K562 (cell line): ENCODE measurements around the gene GALNT7. TPM values are rescaled to one million over a fixed set of nuclear protein-coding genes. Genes with fewer than 3 reads are reported as not detected.
A peak's percentile ranks its signal among the peaks of the same experiment; 100 is the strongest.

Experiments
- ADNP ChIP-seq: fragments of 200-800 bp; sonication (Bioruptor generic); IDR thresholded peaks from 2 replicates; pipeline ENCODE4 v1.6.1; 2016; ENCODE audit warnings: missing genetic modification characterization, missing compliant biosample characterization
- ARID2 ChIP-seq: fragments of 450-650 bp; IDR thresholded peaks from 2 replicates; pipeline ENCODE4 v1.6.1; 2017; ENCODE audit warnings: antibody characterized with exemption, mild to moderate bottlenecking
- ARID3A ChIP-seq: IDR thresholded peaks from 2 replicates; pipeline ENCODE4 v1.6.1; 2012; ENCODE audit warnings: low read depth, low read length, improper control_type of control experiment, borderline replicate concordance
- BCOR ChIP-seq: fragments of 450-650 bp; IDR thresholded peaks from 2 replicates; pipeline ENCODE4 v1.6.1; 2016
- FOXJ2 ChIP-seq: fragments of 200-800 bp; sonication (Bioruptor generic); IDR thresholded peaks from 2 replicates; pipeline ENCODE4 v1.6.1; 2016; ENCODE audit warnings: missing genetic modification characterization, missing compliant biosample characterization
- FOXJ3 ChIP-seq: sonication (generic); formaldehyde crosslinking; IDR thresholded peaks from 2 replicates; pipeline ENCODE4 v1.4.0; 2020; ENCODE audit warnings: mild to moderate bottlenecking, missing genetic modification reagents
- GATA2 ChIP-seq: sonication (generic); formaldehyde crosslinking; IDR thresholded peaks from 2 replicates; pipeline ENCODE4 v1.4.0; 2020; ENCODE audit warnings: mild to moderate bottlenecking, missing genetic modification reagents
- GTF2E2 ChIP-seq: fragments of 200-800 bp; sonication (Bioruptor generic); IDR thresholded peaks from 2 replicates; pipeline ENCODE4 v1.6.1; 2016; ENCODE audit warnings: missing genetic modification characterization, missing compliant biosample characterization
- HNRNPL ChIP-seq: fragments of 200-400 bp; formaldehyde crosslinking; IDR thresholded peaks from 2 replicates; pipeline ENCODE4 v1.6.1; 2017; ENCODE audit warnings: low read depth, mild to moderate bottlenecking, low read length
- IFI16 ChIP-seq: fragments of 250-450 bp; sonication (Bioruptor Pico); IDR thresholded peaks from 2 replicates; pipeline ENCODE4 v2.1.2; 2022; ENCODE audit warnings: mild to moderate bottlenecking, inconsistent platforms
- MAFG ChIP-seq: fragments of 450-650 bp; conservative IDR thresholded peaks from 2 replicates; pipeline ENCODE4 v1.6.1; 2016; ENCODE audit warnings: missing genetic modification characterization, missing compliant biosample characterization
- MAFK ChIP-seq: IDR thresholded peaks from 2 replicates; pipeline ENCODE4 v1.6.1; 2011; ENCODE audit warnings: low read length, improper control_type of control experiment
- MCM5 ChIP-seq: fragments of 450-650 bp; IDR thresholded peaks from 2 replicates; pipeline ENCODE4 v1.6.1; 2016; ENCODE audit warnings: low read depth
- PATZ1 ChIP-seq: fragments of 250-450 bp; sonication (Bioruptor Pico); IDR thresholded peaks from 2 replicates; pipeline ENCODE4 v1.5.0; 2020; ENCODE audit warnings: mild to moderate bottlenecking, borderline replicate concordance
- POLR2AphosphoS5 ChIP-seq: IDR thresholded peaks from 2 replicates; pipeline ENCODE4 v1.6.1; 2011; ENCODE audit warnings: mild to moderate bottlenecking, low read depth, low read length, moderate library complexity; ENCODE audit not compliant: control insufficient read depth, insufficient read depth
- SAFB ChIP-seq: fragments of 200-400 bp; formaldehyde crosslinking; IDR thresholded peaks from 2 replicates; pipeline ENCODE4 v1.6.1; 2017; ENCODE audit warnings: low read depth, low read length, borderline replicate concordance
- SFPQ ChIP-seq: fragments of 200-400 bp; formaldehyde crosslinking; IDR thresholded peaks from 2 replicates; pipeline ENCODE4 v1.6.1; 2017; ENCODE audit warnings: mild to moderate bottlenecking, low read depth, low read length, moderate library complexity
- ZNF175 ChIP-seq: fragments of 200-800 bp; sonication (Bioruptor generic); IDR thresholded peaks from 2 replicates; pipeline ENCODE4 v1.6.1; 2016; ENCODE audit warnings: low read depth, mild to moderate bottlenecking, missing genetic modification characterization, missing compliant biosample characterization
- ZNF184 ChIP-seq: sonication (generic); formaldehyde crosslinking; IDR thresholded peaks from 2 replicates; pipeline ENCODE4 v1.5.0; 2020; ENCODE audit warnings: missing genetic modification reagents
- ZNF592 ChIP-seq: fragments of 450-650 bp; IDR thresholded peaks from 2 replicates; pipeline ENCODE4 v1.6.1; 2017; ENCODE audit warnings: antibody characterized with exemption, mild to moderate bottlenecking
- ZNF668 ChIP-seq: fragments of 250-450 bp; sonication (Bioruptor Pico); IDR thresholded peaks from 2 replicates; pipeline ENCODE4 v1.8.0; 2022; ENCODE audit warnings: mild to moderate bottlenecking, inconsistent platforms
- polyA plus RNA-seq, 8 experiments: library from polyadenylated mRNA; depleted of rRNA in 4 of 8; stranded (reverse) in 5 of 8; unstranded in 3 of 8; fragments of >200 nt; fragmentation: Nextera tagmentation in 2 of 8; fragmentation: Illumina TruSeq in 1 of 8; extraction: Ambion mirVana in 2 of 8; extraction: Trizol in 1 of 8; gene quantifications; 2 replicates each; pipeline versions ENCODE4 v1.2.1 to v1.2.3, GENCODE V29; 2011 to 2014; ENCODE audit warnings: inconsistent platforms in 1 of 8, missing spikeins in 1 of 8
- total RNA-seq, 7 experiments: library from RNA; depleted of rRNA in 6 of 7; stranded (reverse); fragments of >200 nt in 6 of 7; fragmentation: Illumina TruSeq in 2 of 7; extraction: Trizol in 2 of 7; gene quantifications; 2 replicates each; pipeline versions ENCODE4 v1.2.1 to v1.2.3, GENCODE V29; 2011 to 2021; ENCODE audit warnings: low replicate concordance in 1 of 7

GALNT7 gene
- total and polyA plus RNA-seq, 9 of the 15 experiments (the other 6 are each of a cell fraction or from before 2014, with no cell fraction given) = 16.7 to 38.7 (median 31.1) TPM

- TF ChIP-seq SAFB (no peak), ARID2 (no peak), ZNF175 (CRISPR knock-in tag) (no peak), BCOR (no peak), HNRNPL (no peak), ARID3A (0 out of 2 replicates have a peak, but pooled peaks have one; percentile 41), FOXJ3 (CRISPR knock-in tag) (no peak), ZNF184 (no peak), SFPQ (no peak), GATA2 (CRISPR knock-in tag) (no peak), PATZ1 (CRISPR knock-in tag) (no peak), POLR2AphosphoS5 (0 out of 2 replicates have a peak, but pooled peaks have one; percentile 27), GTF2E2 (tag) (no peak), IFI16 (no peak), FOXJ2 (tag) (no peak), ZNF668 (CRISPR knock-in tag) (no peak), ADNP (no peak), MAFG (no peak), ZNF592 (no peak), MAFK (no peak), MCM5 (no peak)
These were observed 43.2 kb downstream of the GALNT7 start (continued) for GRCh38 chr4:173211838-173212237.
